Stimulated activated CD8-positive, alpha-beta memory T cell treated with anti-CD3 and anti-CD28 coated beads, Interleukin-12 subunit alpha, Interleukin-12 subunit beta, amount 100 ng/mL, for 1 hour (primary cell): ENCODE data around the gene HTR2A.
"Not testable (repeated sequence)": the region's sequence is repeated elsewhere in the genome, so short reads cannot be mapped to it uniquely, and the experiment has no call there.

Source experiments
- DNase-seq: peaks from one replicate; pipeline ENCODE4 v3.0.0-alpha.2; 2020; ENCODE audit warnings: low read depth

The HTR2A gene

DNA sequence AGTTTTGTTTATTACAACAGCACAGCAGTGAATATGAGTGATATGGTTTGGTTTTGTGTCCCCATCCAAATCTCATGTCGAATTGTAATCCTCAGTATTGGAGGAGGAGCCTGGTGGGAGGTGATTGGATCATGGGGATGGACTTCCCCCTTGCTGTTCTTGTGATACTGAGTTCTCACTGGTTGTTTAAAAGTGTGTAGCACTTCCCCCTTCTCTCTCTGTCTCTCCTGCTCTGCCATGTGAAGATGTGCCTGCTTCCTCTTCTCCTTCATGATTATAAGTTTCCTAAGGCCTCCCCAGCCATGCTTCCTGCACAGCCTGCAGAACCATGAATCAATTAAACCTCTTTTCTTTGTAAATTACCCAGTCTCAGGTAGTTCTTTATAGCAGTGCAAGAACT, 91.9 kb downstream of the HTR2A start:
- not testable (repeated sequence) for DNase-seq

DNA sequence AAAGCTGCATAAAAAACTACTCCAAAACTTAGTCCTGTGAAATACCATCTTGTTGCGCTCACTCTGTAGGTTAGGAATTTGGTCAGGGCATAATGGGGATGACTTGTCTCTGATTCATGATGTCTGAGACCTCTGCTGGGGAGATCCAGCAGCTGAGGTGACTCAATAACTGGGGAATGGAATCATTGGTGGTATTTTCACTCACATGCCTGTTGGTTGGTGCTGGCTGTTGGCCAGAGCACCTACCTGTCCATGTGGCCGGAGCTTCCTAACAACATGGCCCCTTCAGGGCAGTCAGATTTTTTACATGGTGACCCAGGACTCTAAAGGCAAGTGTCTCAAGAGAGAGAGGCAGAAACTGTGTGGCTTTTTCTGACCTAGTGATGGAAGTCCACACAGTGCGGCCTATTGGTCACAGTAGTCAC, 92.5 kb downstream of the HTR2A start:
- DNase-seq: no peak

DNA sequence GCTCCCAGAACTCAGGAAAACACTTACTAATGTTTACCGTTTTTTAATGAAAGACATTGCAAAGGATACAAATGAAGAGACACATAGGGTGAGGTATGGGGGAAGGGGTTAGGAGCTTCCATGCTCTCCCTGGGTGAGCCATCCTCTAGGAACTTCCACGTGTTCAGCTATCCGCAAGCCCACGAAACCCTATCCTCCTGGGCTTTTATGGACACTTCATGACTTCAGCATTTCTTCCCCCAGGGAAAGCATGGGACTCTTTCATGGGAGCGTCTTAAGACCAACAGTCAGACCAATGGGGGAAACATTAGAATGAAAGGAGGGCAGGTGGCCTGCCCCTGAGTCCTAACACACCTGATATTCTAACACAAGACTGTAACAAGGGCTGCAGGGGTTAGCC, 93.3 kb downstream of the HTR2A start:
- no peak for DNase-seq

DNA sequence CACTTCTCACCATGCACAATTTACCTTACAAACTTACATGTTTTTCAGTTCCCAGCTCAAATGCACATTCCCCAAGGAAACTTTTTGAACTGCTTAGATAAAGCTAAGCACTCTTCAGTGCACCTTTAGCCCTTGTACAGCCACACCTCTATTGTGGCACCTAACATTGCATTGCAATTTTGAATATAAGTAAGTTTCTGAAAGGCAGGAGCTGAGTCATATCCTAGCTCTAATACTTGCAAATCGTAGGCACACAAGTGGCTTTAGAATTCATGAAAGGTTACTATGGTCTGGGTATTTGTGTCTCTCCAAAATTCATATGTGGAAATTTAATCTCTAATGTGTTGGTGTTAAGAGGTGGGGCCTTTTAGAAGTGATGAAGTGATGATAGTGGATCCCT, 95.0 kb downstream of the HTR2A start:
- no peak for DNase-seq

DNA sequence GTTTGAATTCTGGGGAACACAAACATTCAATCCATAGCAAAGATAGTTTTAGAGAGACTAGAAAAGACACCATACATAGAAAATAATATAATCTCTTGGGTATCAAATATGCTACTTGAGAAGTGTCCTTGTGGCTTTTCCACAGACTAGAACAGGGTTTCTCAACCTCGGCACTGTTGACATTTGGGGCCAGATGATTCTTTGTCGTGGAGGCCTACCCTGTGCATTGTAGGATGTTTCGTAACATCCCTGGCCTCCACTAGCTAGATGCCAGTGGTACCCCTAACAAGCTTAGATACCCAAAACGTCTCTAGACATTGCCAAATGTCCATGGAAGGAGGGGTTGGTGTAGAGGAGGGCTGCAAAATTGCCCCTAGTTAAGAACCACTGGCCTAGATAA, 97.7 kb downstream of the HTR2A start:
- DNase-seq: no peak

DNA sequence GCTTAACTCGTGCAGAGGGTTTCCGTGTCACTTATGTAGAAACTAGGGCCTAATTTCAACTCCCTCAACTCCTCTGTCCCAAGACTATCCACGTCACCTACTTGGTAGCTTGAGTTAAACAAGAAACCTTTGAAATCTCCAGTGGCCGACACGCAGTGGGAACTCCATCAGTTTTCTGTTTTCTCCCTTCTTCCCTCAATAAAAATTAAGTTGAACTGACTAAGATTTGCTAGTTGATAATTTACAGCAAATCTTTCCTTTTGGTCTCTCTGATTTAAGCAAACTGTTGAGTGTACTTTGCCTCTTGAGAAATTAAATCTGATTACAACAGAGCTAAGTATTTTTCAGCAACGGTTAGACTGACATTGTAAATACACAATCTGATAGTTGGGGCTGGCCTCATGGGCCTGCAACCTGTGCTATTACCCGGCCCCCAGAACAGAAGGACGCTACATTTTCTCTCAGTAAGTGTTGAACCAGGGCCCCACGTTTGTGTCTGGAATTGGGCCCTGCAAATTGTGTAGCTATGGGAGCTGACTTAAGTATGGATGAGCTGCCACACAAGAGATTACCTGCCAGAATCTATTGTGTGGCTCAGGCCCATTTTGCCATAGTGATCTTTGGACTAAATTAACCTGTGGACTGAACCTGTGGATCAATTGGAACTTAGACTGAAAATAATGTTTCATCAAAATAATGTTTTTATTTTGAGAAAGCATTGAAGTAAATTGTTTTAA, 99.2 kb downstream of the HTR2A start:
- no peak for DNase-seq

DNA sequence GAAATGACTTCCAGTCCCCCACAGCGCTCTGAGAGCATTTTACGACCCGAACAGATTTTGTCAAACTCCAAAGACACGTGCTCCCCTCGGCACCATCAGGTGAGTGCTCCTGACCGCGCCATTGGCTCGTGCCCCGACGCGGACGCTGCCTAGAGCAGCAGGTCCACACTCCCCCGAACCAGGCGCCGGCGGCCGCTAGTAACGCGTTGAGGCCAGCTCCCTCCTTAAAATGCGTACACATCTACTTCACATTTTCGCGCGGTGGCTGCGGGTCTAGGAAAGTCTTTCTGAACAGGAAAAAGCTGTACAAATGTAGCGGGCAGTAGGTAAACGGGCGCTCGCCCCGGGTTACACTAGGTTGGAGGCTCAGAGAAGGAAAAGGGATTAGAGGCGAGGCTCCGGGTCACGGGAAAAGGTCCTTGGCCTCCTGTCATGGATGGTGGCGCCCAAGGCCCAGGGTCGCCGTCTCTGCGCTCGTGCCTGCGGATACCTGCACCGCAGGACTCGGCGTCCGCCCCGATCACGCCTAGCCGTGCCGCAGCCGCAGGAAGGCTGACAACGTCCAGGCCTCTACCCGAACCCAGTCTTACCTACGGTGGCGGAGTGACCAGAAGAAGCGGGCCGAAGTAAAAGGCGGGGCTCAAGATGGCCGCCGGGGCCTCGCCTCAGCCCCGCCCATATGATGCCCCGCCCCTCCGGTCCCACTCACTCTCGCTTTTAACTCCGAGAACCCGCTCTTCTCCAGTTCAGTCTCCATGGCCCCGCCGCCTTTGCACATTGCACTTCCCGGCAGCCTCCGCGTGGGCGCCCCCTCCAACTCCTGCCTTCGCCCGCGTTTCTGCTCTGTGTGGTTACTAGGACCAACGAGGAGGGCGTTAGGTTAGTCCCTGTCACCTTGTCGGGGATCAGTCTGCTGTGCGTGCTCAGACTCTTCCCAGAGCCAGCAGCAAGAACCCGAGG, 100.1 kb downstream of the HTR2A start, which contains the start of gene ESD:
ESD (minus strand) TSS at position 647 of the 960 bp plus-strand sequence. CDS start 5,748 bp downstream, outside the sequence.
- peak; percentile 81 for DNase-seq

DNA sequence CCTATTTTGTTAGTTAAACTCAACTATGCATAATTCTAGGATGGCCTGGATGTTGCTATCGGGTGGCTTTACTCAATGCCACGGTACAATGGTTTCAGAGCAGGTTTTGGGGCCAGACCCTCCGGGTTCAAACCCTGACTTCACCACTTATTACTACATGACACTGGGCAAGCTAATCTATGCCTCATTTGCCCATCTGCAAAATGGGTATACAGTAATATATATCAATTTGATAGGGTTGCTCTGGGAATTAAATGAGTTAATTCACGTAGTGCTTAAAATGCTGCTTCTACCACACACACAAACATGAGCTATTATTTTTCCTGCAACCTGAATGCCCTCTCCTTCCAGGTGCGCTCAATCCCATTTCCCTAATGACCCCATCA, 100.7 kb downstream of the HTR2A start:
- DNase-seq: no peak

DNA sequence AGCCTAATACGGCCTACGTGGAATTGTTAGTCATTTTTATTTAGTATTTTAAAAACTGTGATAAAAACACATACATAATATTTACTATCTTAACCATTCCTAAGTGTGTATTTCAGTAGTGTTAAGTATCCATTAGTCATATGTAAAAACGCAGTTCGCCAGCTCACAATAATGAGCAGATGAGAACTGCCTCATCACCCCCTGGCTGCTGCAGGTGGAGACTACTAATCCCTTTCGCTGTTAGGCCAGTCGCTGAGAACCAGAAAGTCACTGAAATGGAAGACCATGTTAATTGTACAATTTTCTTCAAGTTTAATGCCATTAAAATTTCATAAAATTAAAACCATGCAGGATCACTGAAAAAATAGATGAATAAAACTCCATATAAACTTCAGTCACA, 101.5 kb downstream of the HTR2A start:
- no peak for DNase-seq

DNA sequence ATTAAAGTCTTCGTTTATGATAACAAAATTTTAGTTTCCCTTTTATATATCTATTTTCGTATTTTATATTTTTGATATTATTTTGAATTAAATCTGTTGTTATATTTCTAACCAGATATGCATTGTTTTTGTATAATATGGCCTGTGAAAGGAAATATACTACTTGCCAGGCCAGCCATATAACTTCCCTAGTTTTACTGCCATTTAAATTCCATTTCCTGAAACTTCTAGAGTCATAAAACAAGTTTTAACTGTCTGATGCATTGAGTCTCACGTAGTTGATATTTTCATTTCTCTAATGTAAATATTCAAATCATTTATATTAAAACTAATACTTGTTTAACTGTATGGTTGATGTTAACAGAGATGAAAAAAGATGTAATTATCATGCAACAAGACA, 113.3 kb downstream of the HTR2A start:
- DNase-seq: no peak

DNA sequence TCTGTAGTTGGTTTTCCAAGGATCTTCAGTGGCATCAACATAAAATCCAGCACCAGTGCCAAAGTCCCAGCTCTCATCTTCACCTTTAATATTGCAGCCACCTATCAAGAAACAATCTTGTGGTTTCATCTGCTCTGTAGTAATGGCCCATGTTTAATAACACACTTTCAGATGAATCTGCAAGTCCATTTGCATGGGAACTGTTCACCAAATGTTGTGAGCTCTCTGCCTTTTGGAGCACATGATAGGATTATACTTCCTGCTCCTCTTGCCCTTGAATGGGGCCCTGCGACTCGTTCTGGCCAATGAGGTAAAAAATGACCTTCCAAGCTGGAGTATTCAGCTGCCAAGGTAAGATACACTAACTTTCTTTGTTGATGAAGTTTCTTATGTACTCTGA, 114.2 kb downstream of the HTR2A start:
- DNase-seq: no peak

DNA sequence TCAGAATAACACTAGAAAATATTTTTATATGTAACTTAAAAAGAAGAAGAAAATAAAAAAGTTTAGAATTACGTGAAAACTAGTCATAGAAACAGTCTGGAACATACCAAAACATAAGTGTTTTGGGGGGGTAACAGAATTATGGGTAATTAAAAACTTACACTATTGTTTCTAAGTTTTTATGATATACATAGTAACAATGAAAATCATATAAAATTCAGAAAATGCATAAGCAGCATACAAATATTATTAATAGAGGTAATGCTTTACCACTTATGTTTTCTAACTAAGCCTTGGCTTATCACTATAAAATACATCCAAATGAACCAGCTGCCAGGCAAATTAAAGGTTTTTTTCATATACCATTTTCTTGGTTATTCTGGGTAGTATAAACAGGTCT, 114.8 kb downstream of the HTR2A start:
- no peak for DNase-seq
